OCI-LY1 (cell line): ENCODE results near the gene ATP13A5.

Experiments
- CTCF ChIP-seq: fragments of 200-600 bp; sonication (generic), shearing (Covaris generic); IDR thresholded peaks from 2 replicates; pipeline ENCODE4 v1.5.1; 2017; ENCODE audit warnings: mild to moderate bottlenecking, antibody characterized with exemption, low read length, moderate library complexity, mixed read lengths
- EZH2 ChIP-seq: fragments of 200-600 bp; sonication (generic), shearing (Covaris generic); IDR thresholded peaks from 2 replicates; pipeline ENCODE4 v1.8.0; 2017; ENCODE audit warnings: borderline replicate concordance, mixed run types, mild to moderate bottlenecking, antibody characterized with exemption, low read length, moderate library complexity, mixed read lengths

GRCh38 chr3:193229851-193230420 lies 148.6 kb downstream of the ATP13A5 start:
- no peak for TF ChIP-seq CTCF
- TF ChIP-seq EZH2 = no peak
